ENCODE data around the gene THRA. TPM values are rescaled to one million over a fixed set of nuclear protein-coding genes. Genes with fewer than 3 reads are reported as not detected.

THRA gene
- polyA plus RNA-seq, 1 of the 3 experiments (the other 2 are of a cell fraction): 23.1 TPM

DNA sequence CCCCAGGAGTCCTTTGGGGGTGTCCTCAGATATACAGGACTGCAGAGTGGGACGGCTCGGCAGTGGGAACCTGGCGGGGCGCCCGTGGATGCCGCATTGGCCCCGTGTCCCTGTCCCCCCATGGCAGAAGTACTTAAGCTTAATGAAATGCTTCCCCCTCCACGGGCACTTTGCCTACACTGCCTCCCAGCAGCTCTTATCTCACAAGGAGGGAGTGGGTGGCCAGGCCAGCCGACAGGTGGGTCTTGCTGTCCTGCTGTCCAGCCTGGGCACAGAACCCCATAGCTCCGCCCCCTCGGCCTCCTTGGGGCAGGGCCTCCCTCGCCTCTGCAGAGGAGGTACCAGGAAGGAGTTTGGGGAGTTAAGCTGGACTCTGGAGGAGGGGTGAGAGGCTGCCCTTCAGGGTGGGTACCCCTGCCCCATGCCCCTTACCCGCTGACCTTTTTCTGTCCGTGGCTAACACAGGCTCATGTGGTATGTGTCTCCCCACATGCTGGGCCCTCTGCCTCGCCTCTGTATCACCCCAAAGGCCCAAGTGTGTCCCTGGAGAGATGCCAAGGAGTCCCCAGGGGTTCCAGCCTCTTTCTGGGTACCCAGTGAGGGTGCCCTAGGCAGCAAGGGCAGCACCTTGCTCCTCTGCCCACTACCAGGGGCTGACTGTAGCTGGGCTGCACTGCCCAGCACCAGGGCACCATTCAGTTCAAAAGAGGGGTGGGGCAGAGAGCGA is 8.7 kb downstream of the THRA start:
- WGBS (ENCODE audit: low lambda C conversion rate): 69% methylated on average over 9 of the region's 16 CpGs

GRCh38 chr17:40072040-40072734 is 9.4 kb downstream of the THRA start:
- ChIA-PET POLR2A (no interaction called here), CTCF (interaction anchor here (1.2 to 9.3 kb wide), 10 partner anchors 9 to 369 kb away, joined by 3 to 160 read pairs (median 10); partner anchors contain the start of genes MED24 and THRA)
- peak; percentile 79 for DNase-seq
- H3K36me3 ChIP-seq (replicated peaks in 1 of 2; ENCODE audit: control insufficient read depth in 1 of 2, insufficient read depth in 2 of 2, low read length in 1 of 2): no peaks in the 10 kb centered on the region
- 0% methylated on average over 4 of the region's 19 CpGs for WGBS (ENCODE audit: low lambda C conversion rate)
- no peak overlapping the region for H2AFZ ChIP-seq (ENCODE audit: low read depth)
- no peaks in the 10 kb centered on the region for H3K9me3 ChIP-seq
- peaks cover 57 to 84% of the 10 kb centered on the region in 2 experiments; a peak in 3 of 4 replicates for H3K4me1 ChIP-seq (ENCODE audit: control insufficient read depth in 1 of 2, insufficient read depth in 2 of 2, low read depth in 1 of 2, low read length in 1 of 2)
- H3K4me3 ChIP-seq (ENCODE audit: low read depth in 2 of 2, low read length in 1 of 2): no peak overlapping the region
- H3K27me3 ChIP-seq (ENCODE audit: insufficient read depth): no peaks in the 10 kb centered on the region
- peak overlapping the region; percentile 76; the same call in 1 of the 2 replicates for H3K4me2 ChIP-seq
- no peak overlapping the region for H3K9ac ChIP-seq
- peak overlapping the region; percentile 51 to 93 for H3K27ac ChIP-seq (ENCODE audit: low read depth in 2 of 2, low read length in 1 of 2)
- H3K9me2 ChIP-seq: no peaks in the 10 kb centered on the region
- H3K79me2 ChIP-seq (ENCODE audit: insufficient read depth): peaks cover 37% of the 10 kb centered on the region; the same call in 1 of the 2 replicates
- 0 out of 2 replicates have a peak, but pooled peaks cover 3% of the 10 kb centered on the region for H4K20me1 ChIP-seq (ENCODE audit: insufficient read depth)
- peaks cover 14% of the 10 kb centered on the region for H3F3A ChIP-seq (replicated peaks; ENCODE audit: insufficient read depth)
- peak; percentile 75 for TF ChIP-seq NFIC (IDR thresholded peaks at IDR 0.05; ENCODE audit: borderline replicate concordance)
- TF ChIP-seq RCOR1 (IDR thresholded peaks at IDR 0.05; ENCODE audit: low read length): no peak; the same call in 1 of the 2 replicates
- TF ChIP-seq RFX5 (IDR thresholded peaks at IDR 0.05; ENCODE audit: low read length): no peak
- no peak for TF ChIP-seq NRF1 (IDR thresholded peaks at IDR 0.05; ENCODE audit: low read depth, low read length)
- TF ChIP-seq POLR2AphosphoS5 (IDR thresholded peaks at IDR 0.05; ENCODE audit: low read depth, low read length): no peak
- no peak for TF ChIP-seq EP300 (IDR thresholded peaks at IDR 0.05; ENCODE audit: borderline replicate concordance in 1 of 2, low read depth in 1 of 2, low read length in 1 of 2)
- no peak for TF ChIP-seq RXRA (IDR thresholded peaks at IDR 0.05; ENCODE audit: borderline replicate concordance, low read depth)
- TF ChIP-seq, protein P1, sequence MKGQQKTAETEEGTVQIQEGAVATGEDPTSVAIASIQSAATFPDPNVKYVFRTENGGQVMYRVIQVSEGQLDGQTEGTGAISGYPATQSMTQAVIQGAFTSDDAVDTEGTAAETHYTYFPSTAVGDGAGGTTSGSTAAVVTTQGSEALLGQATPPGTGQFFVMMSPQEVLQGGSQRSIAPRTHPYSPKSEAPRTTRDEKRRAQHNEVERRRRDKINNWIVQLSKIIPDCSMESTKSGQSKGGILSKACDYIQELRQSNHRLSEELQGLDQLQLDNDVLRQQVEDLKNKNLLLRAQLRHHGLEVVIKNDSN (IDR thresholded peaks at IDR 0.05; ENCODE audit: borderline replicate concordance, low read depth): 0 out of 2 replicates have a peak, but pooled peaks have one; percentile 29
- TF ChIP-seq IRF3 (IDR thresholded peaks at IDR 0.05; ENCODE audit: low read depth, low read length): no peak
- TF ChIP-seq YY1 (IDR thresholded peaks at IDR 0.05; ENCODE audit: low read depth): no peak
- TF ChIP-seq ZBTB33 (IDR thresholded peaks at IDR 0.05; ENCODE audit: borderline replicate concordance, low read depth): no peak
- peak; percentile 87; the same call in 1 of the 2 replicates for TF ChIP-seq FOXJ3 (CRISPR knock-in tag; IDR thresholded peaks at IDR 0.05)
- no peak for TF ChIP-seq EZH2phosphoT487 (IDR thresholded peaks at IDR 0.05; ENCODE audit: borderline replicate concordance, low read depth)
- no peak for TF ChIP-seq MEF2A (IDR thresholded peaks at IDR 0.05; ENCODE audit: borderline replicate concordance, low read depth)

More for the DNA sequence above, 8.7 kb downstream of the THRA start:
- Histone ChIP-seq H4K20me1 (ENCODE audit: insufficient read depth) (0 out of 2 replicates have a peak, but pooled peaks cover 3% of the 10 kb centered on the region), H3K9ac (no peak overlapping the region), H3K9me3 (no peaks in the 10 kb centered on the region), H3K4me1 (ENCODE audit: control insufficient read depth in 1 of 2, insufficient read depth in 2 of 2, low read depth in 1 of 2, low read length in 1 of 2) (peaks cover 57 to 79% of the 10 kb centered on the region in 2 experiments; a peak in 3 of 4 replicates), H3K4me3 (ENCODE audit: low read depth in 2 of 2, low read length in 1 of 2) (no peak overlapping the region), H3K36me3 (replicated peaks in 1 of 2; ENCODE audit: control insufficient read depth in 1 of 2, insufficient read depth in 2 of 2, low read length in 1 of 2) (no peaks in the 10 kb centered on the region), H3K27me3 (ENCODE audit: insufficient read depth) (no peaks in the 10 kb centered on the region), H3K9me2 (no peaks in the 10 kb centered on the region), H3K79me2 (ENCODE audit: insufficient read depth) (peaks cover 44% of the 10 kb centered on the region; the same call in 1 of the 2 replicates), H3K27ac (ENCODE audit: low read depth in 2 of 2, low read length in 1 of 2) (peak overlapping the region; percentile 51 to 93; a peak in 3 of 4 replicates), H3F3A (replicated peaks; ENCODE audit: insufficient read depth) (peaks cover 14% of the 10 kb centered on the region), H2AFZ (ENCODE audit: low read depth) (no peak overlapping the region), H3K4me2 (peak overlapping the region; percentile 76; the same call in 1 of the 2 replicates)
- no peak for DNase-seq
- ChIA-PET POLR2A (no interaction called here), CTCF (interaction anchor here (0.7 to 9.3 kb wide), 8 partner anchors 8 to 370 kb away, joined by 3 to 160 read pairs (median 4); partner anchors contain the start of gene THRA)
- TF ChIP-seq GABPA (IDR thresholded peaks at IDR 0.05; ENCODE audit: low read depth) (no peak), RXRA (IDR thresholded peaks at IDR 0.05; ENCODE audit: borderline replicate concordance, low read depth) (no peak), RCOR1 (IDR thresholded peaks at IDR 0.05; ENCODE audit: low read length) (no peak), JUND (IDR thresholded peaks at IDR 0.05) (no peak)
- TF ChIP-seq, protein P2, sequence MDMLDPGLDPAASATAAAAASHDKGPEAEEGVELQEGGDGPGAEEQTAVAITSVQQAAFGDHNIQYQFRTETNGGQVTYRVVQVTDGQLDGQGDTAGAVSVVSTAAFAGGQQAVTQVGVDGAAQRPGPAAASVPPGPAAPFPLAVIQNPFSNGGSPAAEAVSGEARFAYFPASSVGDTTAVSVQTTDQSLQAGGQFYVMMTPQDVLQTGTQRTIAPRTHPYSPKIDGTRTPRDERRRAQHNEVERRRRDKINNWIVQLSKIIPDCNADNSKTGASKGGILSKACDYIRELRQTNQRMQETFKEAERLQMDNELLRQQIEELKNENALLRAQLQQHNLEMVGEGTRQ (IDR thresholded peaks at IDR 0.05; ENCODE audit: borderline replicate concordance, low read depth, low read length): no peak

Data from SK-N-SH (cell line).